WTC11 (cell line): Measurements from ENCODE around the gene BABAM2. TPM values are rescaled to one million over a fixed set of nuclear protein-coding genes. Genes with fewer than 3 reads are reported as not detected.

Experiments
- ATAC-seq: fragments of 200-7000 bp; cut with Tn5 transposase; 2 replicates; pipeline ENCODE4 v1.10.0; 2021; ENCODE audit warnings: mild to moderate bottlenecking, moderate library complexity
- CTCF ChIA-PET: fragments of 300-600 bp; sonication (Branson Sonifier 250); formaldehyde crosslinking; loops from one replicate; lab custom pipeline; 2021; ENCODE audit warnings: antibody characterized with exemption; lab: Charles Lee
- POLR2A ChIA-PET: fragments of 350-600 bp; sonication (Branson Sonifier 250); formaldehyde crosslinking; loops from one replicate; lab custom pipeline; 2021; ENCODE audit warnings: antibody characterized with exemption; lab: Charles Lee
- DNase-seq: peaks from one replicate; pipeline ENCODE4 v3.0.0; 2021; ENCODE audit warnings: low spot score
- H3K27ac Mint-ChIP-seq: 2 replicates; pipeline ENCODE4 v1.8.0; 2021; ENCODE audit warnings: mixed read lengths
- H3K27me3 Mint-ChIP-seq: 2 replicates; pipeline ENCODE4 v1.8.0; 2021; ENCODE audit warnings: low read depth, mild to moderate bottlenecking, moderate library complexity, mixed read lengths
- H3K36me3 Mint-ChIP-seq: 2 replicates; pipeline ENCODE4 v1.8.0; 2021; ENCODE audit warnings: mixed read lengths
- H3K4me1 Mint-ChIP-seq: 2 replicates; pipeline ENCODE4 v1.8.0; 2022; ENCODE audit warnings: mixed read lengths
- H3K4me3 Mint-ChIP-seq: 2 replicates; pipeline ENCODE4 v1.8.0; 2021; ENCODE audit warnings: mild to moderate bottlenecking, moderate library complexity, mixed read lengths
- H3K9me3 Mint-ChIP-seq: 2 replicates; pipeline ENCODE4 v1.8.0; 2021; ENCODE audit warnings: mixed read lengths
- ATF3 ChIP-seq: sonication (generic); formaldehyde crosslinking; conservative IDR thresholded peaks from 2 replicates; pipeline ENCODE4 v1.8.1; 2022; ENCODE audit warnings: mild to moderate bottlenecking, missing genetic modification reagents
- CTCF ChIP-seq: fragments of 200-600 bp; IDR thresholded peaks from 2 replicates; pipeline ENCODE4 v1.8.0; 2022; ENCODE audit warnings: antibody characterized with exemption
- ETV6 ChIP-seq: sonication (generic); formaldehyde crosslinking; IDR thresholded peaks from 2 replicates; pipeline ENCODE4 v1.8.1; 2022; ENCODE audit warnings: mild to moderate bottlenecking, missing genetic modification reagents
- FOXJ3 ChIP-seq: sonication (generic); formaldehyde crosslinking; IDR thresholded peaks from 2 replicates; pipeline ENCODE4 v1.9.0; 2021; ENCODE audit warnings: missing genetic modification reagents, mild to moderate bottlenecking, borderline replicate concordance
- FOXK1 ChIP-seq: sonication (generic); formaldehyde crosslinking; IDR thresholded peaks from 2 replicates; pipeline ENCODE4 v1.8.0; 2022; ENCODE audit warnings: mild to moderate bottlenecking, moderate library complexity, missing genetic modification reagents
- HMGXB4 ChIP-seq: sonication (generic); formaldehyde crosslinking; IDR thresholded peaks from 2 replicates; pipeline ENCODE4 v1.8.1; 2023; ENCODE audit warnings: mild to moderate bottlenecking, moderate library complexity, missing genetic modification reagents
- IRF2 ChIP-seq: sonication (generic); formaldehyde crosslinking; IDR thresholded peaks from 2 replicates; pipeline ENCODE4 v1.8.0; 2022; ENCODE audit warnings: low read depth, missing genetic modification reagents, borderline replicate concordance
- JUN ChIP-seq: sonication (generic); formaldehyde crosslinking; IDR thresholded peaks from 2 replicates; pipeline ENCODE4 v1.8.0; 2023; ENCODE audit warnings: mild to moderate bottlenecking, missing genetic modification reagents
- KAT7 ChIP-seq: sonication (generic); formaldehyde crosslinking; IDR thresholded peaks from 2 replicates; pipeline ENCODE4 v1.8.1; 2023; ENCODE audit warnings: missing genetic modification reagents, mild to moderate bottlenecking, borderline replicate concordance
- MAX ChIP-seq: sonication (generic); formaldehyde crosslinking; IDR thresholded peaks from 2 replicates; pipeline ENCODE4 v1.8.0; 2022; ENCODE audit warnings: mild to moderate bottlenecking, missing genetic modification reagents
- MYBL2 ChIP-seq: sonication (generic); formaldehyde crosslinking; IDR thresholded peaks from 2 replicates; pipeline ENCODE4 v1.8.1; 2023; ENCODE audit warnings: mild to moderate bottlenecking, moderate library complexity, missing genetic modification reagents
- PRDM15 ChIP-seq: sonication (generic); formaldehyde crosslinking; IDR thresholded peaks from 2 replicates; pipeline ENCODE4 v1.8.0; 2022; ENCODE audit warnings: missing genetic modification reagents
- SMAD4 ChIP-seq: sonication (generic); formaldehyde crosslinking; IDR thresholded peaks from 2 replicates; pipeline ENCODE4 v1.8.0; 2022; ENCODE audit warnings: mild to moderate bottlenecking, missing genetic modification reagents
- SOX15 ChIP-seq: fragments of 250-450 bp; sonication (Bioruptor Pico); IDR thresholded peaks from 2 replicates; pipeline ENCODE4 v1.9.0; 2021; ENCODE audit warnings: mild to moderate bottlenecking
- ZNF219 ChIP-seq: sonication (generic); formaldehyde crosslinking; IDR thresholded peaks from 2 replicates; pipeline ENCODE4 v1.8.0; 2023; ENCODE audit warnings: missing genetic modification reagents, mild to moderate bottlenecking, borderline replicate concordance
- ZNF396 ChIP-seq: fragments of 250-450 bp; sonication (Bioruptor Pico); IDR thresholded peaks from 2 replicates; pipeline ENCODE4 v1.8.0; 2021; ENCODE audit warnings: mild to moderate bottlenecking, moderate library complexity, borderline replicate concordance
- ZNF532 ChIP-seq: fragments of 250-450 bp; sonication (Bioruptor Pico); IDR thresholded peaks from 2 replicates; pipeline ENCODE4 v1.9.0; 2021; ENCODE audit warnings: mild to moderate bottlenecking, borderline replicate concordance
- total RNA-seq: library from RNA; stranded (reverse); gene quantifications from 3 replicates; pipeline ENCODE4 v1.2.3, GENCODE V29; 2021

The BABAM2 gene
- total RNA-seq, 1 experiment from 2014 or later: 16.5 TPM

GRCh38 chr2:28342081-28342967 is 451.8 kb downstream of the BABAM2 start (continued):
- TF ChIP-seq PRDM15 (CRISPR knock-in tag): no peak
- no peak for TF ChIP-seq MYBL2 (CRISPR knock-in tag)
- TF ChIP-seq JUN (CRISPR knock-in tag): no peak
- TF ChIP-seq CTCF: no peak
- TF ChIP-seq ZNF396: no peak
- no peak for TF ChIP-seq KAT7
- no peak for TF ChIP-seq MAX (CRISPR knock-in tag)

- ChIA-PET POLR2A (no interaction called here), CTCF (no interaction called here)
- no peaks in the 10 kb centered on the region for H3K36me3 Mint-ChIP-seq
- no peak overlapping the region for H3K4me3 Mint-ChIP-seq
- H3K27me3 Mint-ChIP-seq: no peaks in the 10 kb centered on the region
- DNase-seq: no peak
- ATAC-seq: no peak
- no peak overlapping the region for H3K27ac Mint-ChIP-seq
- H3K4me1 Mint-ChIP-seq: peaks cover 24% of the 10 kb centered on the region
- no peak for TF ChIP-seq ZNF219 (CRISPR knock-in tag)
- no peak for TF ChIP-seq IRF2 (CRISPR knock-in tag)
- no peak for TF ChIP-seq ZNF532
- no peak for TF ChIP-seq SOX15 (CRISPR knock-in tag)
- TF ChIP-seq PRDM15 (CRISPR knock-in tag): no peak
- TF ChIP-seq SMAD4: no peak
- TF ChIP-seq ETV6: no peak
- TF ChIP-seq HMGXB4: no peak
- no peak for TF ChIP-seq JUN (CRISPR knock-in tag)
- no peak for TF ChIP-seq ZNF396
- no peak for TF ChIP-seq ATF3 (CRISPR knock-in tag)
- no peak for TF ChIP-seq FOXJ3 (CRISPR knock-in tag)
- TF ChIP-seq FOXK1 (CRISPR knock-in tag): no peak
- no peaks in the 10 kb centered on the region for H3K9me3 Mint-ChIP-seq
Observed at GRCh38 chr2:28343184-28343942, 452.8 kb downstream of the BABAM2 start.
